ENCODE data around the gene FAM227B.
"Not testable (repeated sequence)": the region's sequence is repeated elsewhere in the genome, so short reads cannot be mapped to it uniquely, and the experiment has no call there.

Gene FAM227B

DNA sequence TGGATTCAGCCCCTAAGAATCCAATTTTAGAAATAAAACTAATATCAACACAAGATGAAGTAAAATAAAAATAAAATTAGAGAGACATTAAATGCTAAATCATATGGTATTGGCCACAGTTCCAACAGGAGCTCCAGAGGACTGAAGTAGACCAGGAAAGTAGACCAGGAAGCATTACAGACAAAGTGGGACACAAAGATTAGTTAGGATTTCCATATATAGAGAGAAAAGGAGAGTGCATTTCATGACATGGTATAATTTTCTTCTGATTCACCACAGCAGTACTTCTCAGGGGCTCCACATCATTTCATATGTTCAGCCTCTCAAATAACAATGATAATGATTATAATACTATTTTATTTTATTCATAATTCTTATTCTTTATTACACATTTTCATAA is 179.3 kb downstream of the FAM227B start:
- no peak overlapping the region for H3K4me3 ChIP-seq (ENCODE audit: low read depth, low read length)

DNA sequence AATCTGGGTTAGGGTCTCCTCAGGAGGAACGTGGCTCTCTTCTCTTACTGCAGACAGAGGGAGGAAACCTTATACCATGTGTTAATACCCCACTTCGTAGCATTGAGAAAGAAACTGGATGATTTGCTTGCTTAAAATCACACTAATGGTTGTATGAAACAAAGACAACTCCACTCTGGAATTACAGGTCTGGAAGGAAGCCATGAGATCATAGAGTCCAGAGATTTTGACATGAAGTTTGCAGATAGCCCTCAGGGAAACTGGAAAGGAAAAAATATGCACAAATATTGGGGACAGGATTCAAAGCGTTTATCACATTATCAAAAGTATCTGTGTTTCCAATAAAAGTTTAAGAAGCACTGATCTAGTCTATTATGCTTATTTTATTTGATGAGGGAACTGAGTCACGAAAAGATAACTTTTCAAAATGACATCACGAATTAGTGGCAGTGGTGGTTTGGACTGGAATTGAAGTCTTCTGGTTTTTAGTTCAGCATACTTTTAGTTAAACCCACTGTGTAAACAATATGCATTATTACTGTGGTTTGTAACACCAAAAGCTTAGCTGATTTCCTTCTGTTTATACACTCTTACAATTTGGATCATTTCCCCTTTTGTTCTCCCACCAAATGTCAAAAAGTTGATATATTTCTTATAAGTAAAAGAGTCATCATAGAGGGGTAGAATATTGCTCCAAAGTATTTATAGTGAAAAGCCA is 180.8 kb downstream of the FAM227B start:
- H3K4me3 ChIP-seq (ENCODE audit: low read depth, low read length): no peak overlapping the region

DNA sequence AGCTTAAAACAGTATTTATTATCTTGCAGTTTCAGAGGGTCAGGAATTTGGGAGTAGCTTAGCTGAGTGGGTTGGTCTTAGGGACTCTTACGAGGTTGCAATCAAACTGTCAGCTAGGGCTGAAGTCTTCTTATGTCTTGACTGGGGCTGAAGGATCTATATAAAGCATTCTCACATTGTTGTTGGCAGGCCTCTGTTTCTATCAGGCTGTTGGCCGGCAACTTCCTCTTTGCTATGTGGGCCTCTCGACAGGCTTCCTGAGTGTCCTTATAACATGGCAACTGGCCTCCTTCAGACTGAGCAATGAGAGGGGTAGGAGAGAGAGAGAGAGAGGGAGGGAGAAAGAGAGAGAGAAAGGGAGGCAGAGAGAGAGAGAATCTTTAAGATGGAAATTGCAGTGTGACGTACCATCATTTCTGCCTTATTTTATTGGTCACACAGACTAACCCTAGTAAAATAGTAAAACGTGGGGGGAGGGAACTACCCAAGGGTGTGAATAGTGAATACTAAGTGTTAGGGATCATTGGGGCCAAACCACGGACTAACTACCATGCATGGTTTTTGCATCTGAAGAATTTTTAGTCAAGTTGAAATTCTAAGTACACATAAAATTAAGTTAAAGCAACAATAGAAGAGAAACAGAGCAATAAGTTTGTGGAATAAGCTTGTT is 181.5 kb downstream of the FAM227B start:
- H3K4me3 ChIP-seq (ENCODE audit: low read depth, low read length): no peak overlapping the region

DNA sequence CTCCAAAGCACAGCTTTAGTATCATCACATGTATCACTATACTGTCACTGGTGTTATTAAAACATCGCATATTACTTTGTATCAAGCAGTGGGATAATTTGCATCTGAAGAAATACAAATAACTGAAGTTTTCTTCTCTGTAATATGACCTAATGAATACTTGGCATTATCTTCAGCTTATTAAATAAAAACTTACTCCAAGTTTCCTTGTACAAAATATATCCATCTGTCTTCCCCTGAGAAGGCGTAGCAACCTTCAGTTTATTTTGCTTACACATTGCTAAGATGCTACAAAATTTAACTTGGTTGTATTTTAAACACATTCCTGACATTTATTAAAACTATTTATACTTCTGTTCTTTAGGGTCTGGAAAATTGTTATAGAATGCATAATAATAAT is 183.9 kb downstream of the FAM227B start:
- no peak overlapping the region for H3K4me3 ChIP-seq (ENCODE audit: low read depth, low read length)

DNA sequence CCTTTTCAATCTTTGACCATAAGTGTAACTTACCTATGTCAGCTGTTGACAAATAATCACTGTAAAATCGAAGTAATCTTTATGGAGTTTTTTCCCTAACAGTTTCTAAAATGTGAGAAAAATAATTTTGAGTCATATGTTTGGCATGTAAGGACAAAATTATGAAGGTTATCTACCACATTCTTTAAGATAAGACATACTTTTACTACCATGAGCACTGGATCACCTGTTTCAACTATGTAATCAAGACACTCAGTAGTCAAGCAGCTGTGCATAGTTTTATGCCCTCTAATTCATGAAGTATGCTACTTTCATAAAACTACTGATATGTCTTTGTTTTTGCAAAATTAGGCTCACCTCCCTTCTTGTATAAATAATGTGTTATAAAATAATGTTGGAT is 185.4 kb downstream of the FAM227B start:
- no peak overlapping the region for H3K4me3 ChIP-seq (ENCODE audit: low read depth, low read length)

DNA sequence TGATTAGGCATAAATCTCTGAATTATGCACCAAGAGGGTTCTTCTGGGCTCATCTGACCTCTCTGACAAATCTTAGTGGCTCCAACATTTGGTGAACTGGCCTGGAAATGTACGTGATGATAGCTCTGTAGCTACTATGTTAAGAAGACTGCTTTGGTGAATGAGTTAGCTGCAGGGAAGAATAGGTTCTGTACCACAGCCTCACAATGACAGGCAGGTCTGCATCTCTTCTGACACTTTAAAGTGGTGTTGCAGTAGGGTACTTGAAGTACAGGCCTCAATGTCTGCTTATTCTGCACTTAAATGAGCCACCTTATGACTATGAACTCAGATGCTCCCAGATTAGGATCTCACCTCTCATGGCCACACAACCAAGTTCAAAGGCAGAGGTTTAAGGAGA is 190.6 kb downstream of the FAM227B start:
- H3K4me3 ChIP-seq (ENCODE audit: low read depth, low read length): no peak overlapping the region

DNA sequence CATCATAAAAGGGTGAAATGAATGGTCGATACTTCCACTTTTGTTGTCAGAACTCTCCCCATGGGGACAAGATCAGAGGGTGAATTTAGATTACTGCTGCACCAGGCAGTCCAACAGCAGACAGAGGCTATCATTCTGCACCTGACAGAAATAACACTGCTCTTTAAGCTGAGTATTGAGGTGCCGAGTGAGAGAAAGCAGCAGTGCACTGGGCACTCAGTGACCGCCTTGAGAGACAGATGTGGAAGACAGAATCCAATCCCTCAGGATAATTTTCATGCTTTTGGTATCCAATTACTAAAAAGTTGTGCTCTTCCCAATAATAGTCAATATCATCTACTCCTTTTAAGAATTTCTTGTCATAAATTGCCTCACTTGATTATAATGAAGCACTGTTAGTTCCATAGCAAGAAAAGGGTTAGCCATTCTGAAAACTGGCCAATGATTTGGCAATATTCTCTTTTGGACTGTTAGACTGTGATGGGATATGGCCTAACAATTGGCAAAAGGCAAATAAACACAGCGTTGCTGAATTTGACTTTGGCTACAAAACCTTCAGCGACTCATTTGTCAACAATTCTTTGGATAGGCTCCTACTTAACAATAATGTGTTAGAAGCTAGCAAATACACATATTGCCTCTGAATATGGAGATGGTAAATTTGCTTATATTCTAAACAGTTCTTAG is 192.1 kb downstream of the FAM227B start:
- H3K4me3 ChIP-seq (ENCODE audit: low read depth, low read length): no peak overlapping the region

DNA sequence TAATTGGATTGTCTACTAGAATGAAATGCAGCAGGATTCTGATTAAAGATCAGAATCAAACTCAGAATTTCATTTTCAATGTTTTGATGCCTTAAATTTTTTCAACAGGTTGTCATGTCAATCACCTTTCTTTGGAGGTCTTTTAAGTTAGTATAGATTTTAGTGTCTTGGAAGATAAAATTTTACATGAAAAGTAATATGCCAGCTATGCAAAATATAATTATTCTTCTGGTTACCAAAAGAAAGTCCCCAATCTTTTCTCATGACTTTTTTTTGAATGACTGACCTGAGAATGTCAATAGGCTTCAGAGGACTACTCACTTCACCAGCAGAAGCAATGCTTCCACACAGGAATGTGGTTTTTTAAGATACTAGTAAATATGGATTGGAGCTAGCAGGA is 193.2 kb downstream of the FAM227B start:
- H3K4me3 ChIP-seq (ENCODE audit: low read depth, low read length): no peak overlapping the region

DNA sequence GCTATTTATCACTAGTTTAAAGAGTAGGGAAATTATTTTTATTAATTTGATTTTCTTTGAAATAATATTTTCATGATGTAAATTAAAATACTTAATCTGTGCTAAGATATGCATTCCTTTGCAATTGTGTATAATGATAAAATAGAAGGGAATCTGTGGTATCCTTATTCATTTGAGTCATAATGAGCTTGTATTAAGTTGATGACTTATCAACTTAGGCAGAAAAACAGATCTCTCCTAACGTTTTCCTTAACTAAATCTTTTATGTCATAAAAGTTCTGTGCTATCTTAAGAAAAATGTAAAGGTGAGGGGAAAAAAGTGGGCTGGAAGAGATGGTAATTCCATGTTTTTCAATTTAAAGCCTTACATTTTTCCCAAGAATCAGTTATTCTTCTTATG is 195.7 kb downstream of the FAM227B start:
- no peak overlapping the region for H3K4me3 ChIP-seq (ENCODE audit: low read depth, low read length)

DNA sequence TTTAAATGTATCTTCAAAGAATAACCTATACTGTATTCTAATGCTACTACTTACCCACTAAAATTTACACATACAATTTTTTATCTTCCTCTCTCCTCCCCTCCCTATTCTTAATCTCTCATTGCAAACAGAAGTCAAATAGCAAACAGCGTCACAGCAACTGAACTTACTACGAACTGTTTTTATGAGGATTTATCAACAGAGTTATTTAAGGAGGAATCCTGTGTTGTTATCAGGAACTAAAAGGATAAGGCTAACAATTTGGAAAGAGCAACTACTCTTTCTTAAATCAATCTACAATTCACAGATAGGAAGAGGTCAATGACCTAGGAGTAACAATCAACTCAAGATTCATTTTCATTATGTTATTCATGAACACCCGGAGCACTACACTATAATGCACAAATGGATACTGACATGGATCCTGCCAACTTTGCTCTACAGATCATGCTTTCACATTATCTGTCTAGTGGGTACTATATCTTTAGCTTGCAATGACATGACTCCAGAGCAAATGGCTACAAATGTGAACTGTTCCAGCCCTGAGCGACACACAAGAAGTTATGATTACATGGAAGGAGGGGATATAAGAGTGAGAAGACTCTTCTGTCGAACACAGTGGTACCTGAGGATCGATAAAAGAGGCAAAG is 196.6 kb downstream of the FAM227B start:
- no peak overlapping the region for H3K4me3 ChIP-seq (ENCODE audit: low read depth, low read length)

DNA sequence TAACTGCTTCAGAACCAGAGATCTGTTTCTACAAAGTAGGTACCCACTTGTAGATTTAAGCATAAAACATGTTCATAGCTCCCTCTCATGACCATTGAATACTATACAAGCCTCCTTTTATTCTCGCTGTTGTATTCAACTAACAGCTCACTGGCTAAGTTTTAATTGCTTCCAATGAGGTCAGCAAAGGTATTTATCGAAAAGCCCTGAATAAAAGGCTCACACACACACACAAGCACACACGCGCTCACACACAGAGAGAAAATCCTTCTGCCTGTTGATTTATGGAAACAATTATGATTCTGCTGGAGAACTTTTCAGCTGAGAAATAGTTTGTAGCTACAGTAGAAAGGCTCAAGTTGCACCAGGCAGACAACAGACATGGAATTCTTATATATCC is 197.6 kb downstream of the FAM227B start, which contains the start of gene FGF7:
Gene FGF7, plus strand, starts transcription at position 222 of the 400 bp plus-strand sequence. CDS start 1,056 bp downstream, outside the sequence.
- H3K4me3 ChIP-seq (ENCODE audit: low read depth, low read length): no peak within 1 kb of the TSS

DNA sequence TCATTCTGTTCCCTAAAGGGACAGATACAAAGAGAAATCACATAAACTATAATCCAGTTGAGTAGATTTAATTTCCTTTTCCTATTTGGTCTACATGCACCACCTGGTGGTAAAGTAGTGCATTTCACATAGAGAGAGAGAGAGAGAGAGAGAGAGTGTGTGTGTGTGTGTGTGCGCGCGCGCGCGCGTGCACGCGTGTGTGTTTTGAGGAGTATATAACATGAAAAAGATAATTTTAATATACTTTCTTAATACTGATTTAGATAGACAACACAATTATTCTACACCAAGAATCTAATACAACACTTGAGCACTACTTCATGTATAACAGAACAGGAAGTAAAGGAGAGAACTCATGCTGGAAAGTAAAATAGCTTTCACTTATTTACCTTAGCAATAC is 198.6 kb downstream of the FAM227B start:
- no peak overlapping the region for H3K4me3 ChIP-seq (ENCODE audit: low read depth, low read length)

DNA sequence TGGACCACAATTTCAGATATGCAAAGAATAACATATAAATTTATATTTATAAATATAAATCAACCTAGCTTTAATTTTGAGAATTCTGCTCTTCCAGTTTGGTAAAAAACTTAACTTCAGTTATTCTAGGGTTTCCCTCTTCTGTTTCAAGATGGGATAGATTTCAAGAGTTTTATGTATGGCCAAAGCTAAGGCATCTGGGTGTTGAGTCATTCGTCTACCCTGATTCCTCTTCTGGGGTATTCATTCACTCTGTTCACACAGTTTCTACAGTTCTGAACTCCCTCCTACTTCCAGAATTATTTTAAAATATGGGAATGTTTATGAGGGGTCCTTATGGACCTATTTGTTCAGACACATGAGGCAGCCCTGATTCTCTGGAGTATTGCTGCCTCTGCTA is 201.8 kb downstream of the FAM227B start:
- H3K4me3 ChIP-seq (ENCODE audit: low read depth, low read length): no peak overlapping the region

DNA sequence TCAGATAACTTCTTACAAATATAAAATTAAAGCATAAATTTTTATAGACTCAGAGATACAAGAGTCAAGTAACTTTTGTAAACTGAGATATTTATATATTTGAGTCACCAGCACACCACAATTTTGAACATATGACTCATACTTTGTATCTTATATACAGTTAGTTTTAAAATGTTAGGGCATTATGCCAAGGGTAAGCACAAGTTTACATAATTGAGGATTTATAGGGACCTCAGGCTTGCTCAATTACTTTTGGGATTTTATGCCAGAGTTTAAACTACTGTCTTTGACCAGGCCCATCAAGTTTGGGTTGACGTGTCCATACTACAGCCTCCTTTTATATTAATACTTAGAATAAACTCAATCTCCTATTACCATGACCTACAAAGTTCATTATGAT is 205.0 kb downstream of the FAM227B start:
- H3K4me3 ChIP-seq (ENCODE audit: low read depth, low read length): no peak overlapping the region

DNA sequence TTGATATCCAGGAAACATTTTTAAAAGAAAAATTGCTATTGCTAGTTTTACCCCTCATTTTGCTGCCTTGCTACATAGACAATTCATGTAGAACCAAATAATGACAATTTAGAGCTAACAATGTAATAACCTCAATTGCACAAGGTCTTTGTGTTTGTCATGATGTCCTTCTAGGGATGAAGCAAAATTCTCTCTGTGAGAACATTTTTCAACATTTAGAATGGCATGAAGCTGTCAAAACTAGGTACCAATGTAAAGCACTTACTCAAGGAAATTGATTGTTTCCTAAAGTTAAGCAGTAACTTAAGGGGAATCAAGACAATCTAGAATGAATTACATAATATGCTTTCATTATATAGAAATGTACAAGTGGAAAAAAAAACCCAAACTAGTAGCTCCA is 205.5 kb downstream of the FAM227B start:
- H3K4me3 ChIP-seq (ENCODE audit: low read depth, low read length): no peak overlapping the region

DNA sequence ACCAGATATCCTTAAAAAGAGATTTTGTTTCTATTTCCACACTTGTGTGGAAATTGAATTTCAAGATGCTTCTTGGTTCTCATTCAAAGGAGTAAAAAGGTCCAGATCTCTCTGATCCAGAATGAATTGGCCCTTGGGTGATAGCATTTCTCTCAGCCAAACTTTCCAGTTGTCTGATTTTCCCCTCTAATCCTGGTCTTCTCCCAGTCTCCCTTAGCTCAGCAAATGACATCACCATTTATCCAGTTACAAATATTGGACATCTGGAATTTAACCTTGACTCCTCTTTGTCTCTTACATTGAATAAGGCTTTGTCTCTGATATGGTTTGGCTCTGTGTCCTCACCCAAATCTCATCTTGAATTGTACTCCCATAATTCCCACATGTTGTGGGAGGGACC is 207.8 kb downstream of the FAM227B start:
- no peak overlapping the region for H3K4me3 ChIP-seq (ENCODE audit: low read depth, low read length)

DNA sequence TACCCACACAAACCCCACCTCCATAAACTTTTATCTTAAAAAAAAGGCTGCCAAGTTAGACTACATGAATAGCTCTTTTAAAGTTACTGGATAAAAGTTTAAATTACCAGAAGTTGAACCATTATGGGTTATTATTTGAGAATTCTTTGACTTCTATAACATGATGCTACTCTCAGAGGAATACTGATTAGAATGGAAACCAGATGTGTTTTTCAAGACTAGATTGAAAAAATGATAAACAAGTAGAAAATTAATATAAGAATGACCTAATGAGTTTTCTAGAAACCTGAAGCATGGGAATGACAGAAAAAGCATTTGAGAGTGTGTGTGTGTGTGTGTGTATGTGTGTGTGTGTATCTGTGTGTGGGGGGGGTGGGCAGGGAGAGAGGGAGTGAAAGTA is 210.0 kb downstream of the FAM227B start:
- no peak overlapping the region for H3K4me3 ChIP-seq (ENCODE audit: low read depth, low read length)

DNA sequence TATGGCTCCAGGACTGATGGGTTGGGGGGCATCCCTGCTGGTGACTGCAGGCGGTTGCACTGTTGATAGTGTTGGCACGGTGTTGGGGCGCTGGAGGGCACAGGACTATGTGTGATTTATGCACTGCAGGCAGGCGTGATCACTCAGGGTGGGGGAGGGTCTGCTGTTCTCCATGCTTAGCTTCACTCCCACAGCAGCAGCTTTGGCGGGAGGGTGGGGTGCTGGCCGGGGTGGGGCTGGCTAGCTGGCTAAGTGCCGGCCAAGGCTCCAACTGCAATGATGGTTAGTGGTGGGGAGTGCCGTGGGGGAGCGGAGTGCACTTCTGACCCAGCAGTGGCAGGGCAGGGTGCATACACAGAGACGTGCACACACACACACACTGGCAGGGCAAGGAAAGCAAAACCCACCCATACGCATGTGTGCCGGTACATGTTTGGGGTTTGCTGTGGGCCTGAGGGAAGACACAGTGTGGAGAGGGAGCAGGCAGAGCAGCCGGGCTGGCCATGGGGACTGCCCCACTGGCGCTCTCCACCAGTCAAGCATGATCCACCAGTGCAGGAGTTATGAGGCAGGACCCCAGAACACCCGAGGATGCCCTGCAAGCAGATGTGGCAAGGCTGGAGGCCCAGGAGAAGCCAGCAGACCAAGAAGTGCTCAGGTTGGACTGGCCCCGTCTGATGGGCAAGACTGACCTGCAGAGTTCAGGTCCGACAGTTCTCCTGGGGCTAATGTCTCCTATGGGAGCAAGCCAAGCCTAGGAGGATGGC is 214.1 kb downstream of the FAM227B start:
- H3K4me3 ChIP-seq (ENCODE audit: low read depth, low read length): no peak overlapping the region

DNA sequence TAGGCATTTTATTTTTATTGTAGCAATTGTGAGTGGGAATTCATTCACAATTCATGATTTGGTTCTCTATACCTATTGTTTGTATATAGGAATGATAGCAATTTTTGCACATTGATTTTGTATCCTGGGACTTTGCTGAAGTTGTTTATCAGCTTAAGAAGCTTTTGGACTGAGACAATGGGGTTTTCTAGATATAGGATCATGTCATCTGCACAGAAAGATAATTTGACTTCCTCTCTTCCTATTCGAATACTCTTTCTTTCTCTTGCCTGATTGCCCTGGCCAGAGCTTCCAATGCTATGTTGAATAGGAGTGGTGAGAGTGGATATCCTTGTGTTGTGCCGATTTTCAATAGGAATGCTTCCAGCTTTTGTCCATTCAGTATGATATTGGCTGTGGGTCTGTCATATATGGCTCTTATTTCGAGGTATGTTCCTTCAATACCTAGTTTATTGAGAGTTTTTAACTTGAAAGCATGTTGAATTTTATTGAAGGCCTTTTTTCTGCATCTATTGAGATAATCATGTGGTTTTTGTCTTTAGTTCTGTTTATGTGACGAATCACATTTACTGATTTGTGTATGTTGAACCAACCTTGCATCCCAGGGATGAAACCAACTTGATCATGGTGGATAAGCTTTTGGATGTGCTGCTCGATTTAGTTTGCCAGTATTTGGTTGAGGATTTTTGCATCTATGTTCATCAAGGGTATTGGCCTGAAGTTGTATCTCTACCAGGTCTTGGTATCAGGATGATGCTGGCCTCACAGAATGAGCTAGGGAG is 217.9 kb downstream of the FAM227B start:
- H3K4me3 ChIP-seq (ENCODE audit: low read depth, low read length): not testable (repeated sequence)

DNA sequence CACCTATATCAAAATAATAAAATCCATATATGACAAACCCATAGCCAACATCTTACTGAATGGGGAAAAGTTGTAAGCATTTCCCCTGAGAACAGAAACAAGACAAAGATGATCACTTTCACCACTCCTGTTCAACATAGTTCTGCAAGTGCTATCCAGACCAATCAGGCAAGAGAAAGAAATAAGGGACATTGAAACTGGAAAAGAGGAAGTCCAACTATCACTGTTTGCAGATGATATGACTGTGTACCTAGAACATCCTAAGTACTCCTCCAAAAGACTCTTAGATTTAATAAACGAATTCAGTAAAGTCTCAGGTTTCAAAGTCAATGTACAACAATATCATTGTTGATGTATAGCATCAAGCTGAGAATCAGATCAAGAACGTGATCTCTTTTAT is 233.1 kb downstream of the FAM227B start:
- no peak overlapping the region for H3K4me3 ChIP-seq (ENCODE audit: low read depth, low read length)

All from iPS-11a (cell line).